ENCODE results near the gene FGF2.

FGF2 gene

DNA sequence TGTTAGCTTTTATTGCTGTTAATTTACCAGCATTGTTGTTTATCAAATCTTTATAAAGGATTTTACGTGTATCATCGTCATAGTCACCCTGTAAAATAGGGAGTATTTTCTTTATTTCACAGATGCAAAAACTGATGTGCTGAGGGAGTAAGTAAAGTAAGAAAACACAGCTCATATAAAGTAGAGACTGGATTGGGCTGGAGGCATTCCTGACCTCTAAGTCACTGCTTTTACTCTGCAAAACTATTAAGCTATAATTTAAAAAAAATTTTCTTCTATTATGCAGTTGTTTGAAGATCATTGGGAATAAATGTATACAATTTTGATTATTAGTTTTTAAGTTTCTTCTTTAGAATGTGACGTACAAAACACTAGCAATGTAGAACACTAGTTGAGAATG lies 49.8 kb downstream of the FGF2 start:
- TF ChIP-seq, protein P1, sequence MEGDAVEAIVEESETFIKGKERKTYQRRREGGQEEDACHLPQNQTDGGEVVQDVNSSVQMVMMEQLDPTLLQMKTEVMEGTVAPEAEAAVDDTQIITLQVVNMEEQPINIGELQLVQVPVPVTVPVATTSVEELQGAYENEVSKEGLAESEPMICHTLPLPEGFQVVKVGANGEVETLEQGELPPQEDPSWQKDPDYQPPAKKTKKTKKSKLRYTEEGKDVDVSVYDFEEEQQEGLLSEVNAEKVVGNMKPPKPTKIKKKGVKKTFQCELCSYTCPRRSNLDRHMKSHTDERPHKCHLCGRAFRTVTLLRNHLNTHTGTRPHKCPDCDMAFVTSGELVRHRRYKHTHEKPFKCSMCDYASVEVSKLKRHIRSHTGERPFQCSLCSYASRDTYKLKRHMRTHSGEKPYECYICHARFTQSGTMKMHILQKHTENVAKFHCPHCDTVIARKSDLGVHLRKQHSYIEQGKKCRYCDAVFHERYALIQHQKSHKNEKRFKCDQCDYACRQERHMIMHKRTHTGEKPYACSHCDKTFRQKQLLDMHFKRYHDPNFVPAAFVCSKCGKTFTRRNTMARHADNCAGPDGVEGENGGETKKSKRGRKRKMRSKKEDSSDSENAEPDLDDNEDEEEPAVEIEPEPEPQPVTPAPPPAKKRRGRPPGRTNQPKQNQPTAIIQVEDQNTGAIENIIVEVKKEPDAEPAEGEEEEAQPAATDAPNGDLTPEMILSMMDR (IDR thresholded peaks at IDR 0.05; ENCODE audit: borderline replicate concordance, insufficient read depth, low read depth, low read length), result no peak
- H3K4me3 ChIP-seq (ENCODE audit: low read depth, low read length), result no peak overlapping the region

DNA sequence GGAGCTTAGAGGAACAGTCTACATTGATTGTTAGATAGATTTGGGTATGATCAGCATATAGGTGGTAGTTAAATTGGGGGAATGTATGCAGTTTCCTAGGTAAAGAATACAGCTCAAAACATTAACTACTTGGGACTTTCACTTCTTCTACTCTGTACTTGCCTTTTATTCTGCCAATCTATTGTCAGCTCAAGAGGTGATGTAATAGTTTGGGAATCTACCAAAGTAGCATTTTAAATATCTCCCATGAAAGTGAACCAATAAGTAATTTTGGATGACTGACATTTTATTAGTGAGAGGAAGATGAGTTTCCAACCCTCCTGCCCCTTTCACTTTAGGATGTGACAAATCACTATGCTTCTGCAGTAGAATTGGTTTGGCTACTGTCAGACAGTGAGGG lies 52.4 kb downstream of the FGF2 start:
- TF ChIP-seq, protein P1 (IDR thresholded peaks at IDR 0.05; ENCODE audit: borderline replicate concordance, insufficient read depth, low read depth, low read length), result no peak
- H3K4me3 ChIP-seq (ENCODE audit: low read depth, low read length), result no peak overlapping the region

DNA sequence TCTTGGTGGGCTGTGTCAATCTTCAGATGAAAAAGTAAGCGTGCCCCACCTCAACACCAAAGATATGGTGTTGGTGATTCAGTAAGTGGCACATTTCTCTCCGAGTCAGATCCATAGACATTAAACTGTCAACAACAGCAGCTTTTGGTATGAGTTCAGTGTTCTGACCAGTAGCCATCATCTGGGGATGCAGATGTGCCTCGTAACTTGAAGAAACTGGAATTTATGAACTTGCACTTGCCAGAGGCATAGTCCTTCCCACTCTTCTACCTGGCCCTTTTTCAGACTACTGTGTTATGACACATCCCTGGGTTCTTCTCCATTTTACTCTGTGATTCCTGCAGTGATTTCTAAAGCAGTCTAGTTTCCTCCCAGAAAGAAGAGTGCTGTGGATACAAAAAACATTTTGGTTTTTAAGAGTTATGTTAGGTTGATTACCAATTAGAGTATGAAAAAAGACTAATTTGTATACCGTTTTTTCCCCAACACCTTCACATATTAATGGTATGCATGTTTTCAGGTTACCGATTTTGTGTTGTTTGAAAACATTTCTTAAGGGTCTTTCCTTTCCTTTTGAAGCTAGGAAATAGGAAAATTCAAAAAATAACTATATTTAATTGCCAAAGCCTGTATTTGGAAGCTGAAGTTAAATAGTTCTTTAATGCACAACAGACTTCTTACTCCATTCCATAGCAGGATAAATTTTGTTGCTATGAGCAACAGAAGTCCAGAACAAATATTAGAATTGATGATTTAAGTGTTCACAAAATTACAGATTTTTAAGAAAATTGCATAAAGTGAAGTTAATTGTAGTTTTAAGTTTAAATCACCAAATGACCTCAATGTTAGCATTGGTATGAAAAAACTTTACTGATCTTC lies 56.5 kb downstream of the FGF2 start:
- TF ChIP-seq, protein P1 (IDR thresholded peaks at IDR 0.05; ENCODE audit: borderline replicate concordance, insufficient read depth, low read depth, low read length), result no peak
- H3K4me3 ChIP-seq (ENCODE audit: low read depth, low read length), result no peak overlapping the region

DNA sequence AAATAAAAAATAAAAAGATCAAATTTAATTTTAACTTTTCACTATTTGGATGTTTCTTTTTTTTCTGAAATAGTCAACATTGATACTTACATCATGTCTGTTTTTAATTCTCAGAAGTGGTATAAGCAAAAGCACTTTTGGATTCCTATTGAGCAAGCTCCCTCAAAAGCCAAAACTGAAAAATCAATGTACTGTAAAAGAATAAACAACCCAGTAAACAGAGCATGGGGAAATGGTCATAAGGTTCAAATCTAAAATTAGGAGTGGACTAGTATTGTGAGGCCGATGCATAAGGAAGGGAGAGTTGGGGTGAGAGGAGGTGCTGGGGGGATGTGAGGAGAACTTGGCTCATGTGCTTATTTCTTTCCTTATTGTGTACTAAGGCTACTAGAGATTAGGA lies 57.9 kb downstream of the FGF2 start:
- no peak overlapping the region for H3K4me3 ChIP-seq (ENCODE audit: low read depth, low read length)
- TF ChIP-seq, protein P1 (IDR thresholded peaks at IDR 0.05; ENCODE audit: borderline replicate concordance, insufficient read depth, low read depth, low read length), result no peak

DNA sequence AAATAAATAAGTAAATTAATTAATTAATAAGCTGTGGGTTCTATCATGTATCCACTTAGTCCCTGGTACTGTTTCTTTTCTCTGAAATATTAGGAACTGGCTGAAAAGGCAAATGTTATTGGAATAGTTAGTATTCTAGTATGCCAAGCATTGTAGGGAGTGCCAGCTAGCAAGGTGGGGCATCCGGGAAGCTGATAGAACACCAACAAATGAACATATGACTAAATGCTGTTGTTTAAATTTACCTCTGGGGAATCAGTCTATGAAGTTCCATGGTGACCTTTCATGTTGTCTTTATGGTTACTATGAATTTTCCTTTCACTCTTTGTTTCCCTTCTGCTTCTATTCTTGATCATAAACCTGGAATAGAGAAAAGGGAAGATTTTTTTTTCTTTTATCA lies 63.1 kb downstream of the FGF2 start:
- TF ChIP-seq, protein P1 (IDR thresholded peaks at IDR 0.05; ENCODE audit: borderline replicate concordance, insufficient read depth, low read depth, low read length), result no peak
- no peak overlapping the region for H3K4me3 ChIP-seq (ENCODE audit: low read depth, low read length)

DNA sequence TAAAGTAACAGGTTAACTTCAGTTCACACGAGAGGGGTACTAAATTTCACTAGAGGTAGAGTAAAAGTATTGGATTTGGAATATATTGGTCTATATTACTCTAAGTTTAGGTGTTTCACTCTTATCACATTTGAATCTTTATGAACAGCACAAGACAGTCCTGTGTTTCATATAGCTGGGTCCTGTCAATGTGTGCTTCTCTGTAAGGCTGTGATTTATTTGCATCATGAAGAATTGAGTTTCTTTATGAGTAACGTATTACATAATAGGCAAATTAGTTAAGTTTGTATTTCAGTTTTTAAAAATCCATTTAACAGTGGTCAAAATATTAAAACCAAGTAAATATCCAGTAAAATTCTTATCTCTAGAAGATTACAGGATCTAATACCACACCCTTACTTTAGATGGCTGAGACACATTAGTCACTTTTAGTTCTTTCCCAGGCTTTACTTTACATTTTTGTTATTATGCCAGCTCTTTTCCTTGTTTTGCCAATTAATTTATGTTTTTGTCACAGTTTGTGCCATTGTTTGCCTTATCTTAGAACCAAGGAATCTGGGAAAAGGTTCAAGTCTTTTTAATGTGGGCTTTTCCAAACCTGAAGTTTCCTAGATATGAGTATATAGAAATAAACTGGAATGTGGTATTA lies 63.6 kb downstream of the FGF2 start:
- no peak overlapping the region for H3K4me3 ChIP-seq (ENCODE audit: low read depth, low read length)

More for the DNA sequence above, 63.6 kb downstream of the FGF2 start:
- TF ChIP-seq, protein P1 (IDR thresholded peaks at IDR 0.05; ENCODE audit: borderline replicate concordance, insufficient read depth, low read depth, low read length), result no peak
